Thymus (tissue), 11 donors: Measurements from ENCODE around the gene RAB12. TPM values are rescaled to one million over a fixed set of nuclear protein-coding genes. Genes with fewer than 3 reads are reported as not detected.
A peak's percentile ranks its signal among the peaks of the same experiment; 100 is the strongest.

Experiments
- DNase-seq, 9 donors: peaks; one replicate each; pipeline ENCODE4 v3.0.0-alpha.2; 2013; ENCODE audit warnings: low spot score in 9 of 9, low read depth in 6 of 9, missing footprints in 1 of 9
- H3K27ac ChIP-seq, 2 donors: one replicate each; pipeline ENCODE4 v1.5.1; 2013; ENCODE audit warnings: control low read depth in 1 of 2, low read depth in 1 of 2, low read length in 1 of 2, mild to moderate bottlenecking in 1 of 2, moderate library complexity in 1 of 2
- H3K27me3 ChIP-seq, 2 donors: one replicate each; pipeline ENCODE4 v1.5.1; 2013; ENCODE audit warnings: low read length in 1 of 2; ENCODE audit not compliant: control insufficient read depth in 2 of 2, insufficient read depth in 1 of 2
- H3K36me3 ChIP-seq, 2 donors: one replicate each; pipeline ENCODE4 v1.5.1; 2013; ENCODE audit warnings: low read length in 1 of 2, mild to moderate bottlenecking in 1 of 2, moderate library complexity in 1 of 2; ENCODE audit not compliant: control insufficient read depth in 2 of 2, insufficient read depth in 2 of 2
- H3K4me1 ChIP-seq, 2 donors: one replicate each; pipeline ENCODE4 v1.5.1; 2013; ENCODE audit warnings: low read length in 2 of 2; ENCODE audit not compliant: control insufficient read depth in 2 of 2, insufficient read depth in 2 of 2
- H3K4me3 ChIP-seq, 2 donors: one replicate each; pipeline ENCODE4 v1.5.1; 2013; ENCODE audit warnings: low read length in 2 of 2, control low read depth in 1 of 2, mild to moderate bottlenecking in 1 of 2
- H3K9me3 ChIP-seq, 2 donors: one replicate each; pipeline ENCODE4 v1.5.1; 2013; ENCODE audit warnings: low read length in 1 of 2, mild to moderate bottlenecking in 1 of 2; ENCODE audit not compliant: control insufficient read depth in 2 of 2, insufficient read depth in 1 of 2
- WGBS: extraction: QIAGEN DNeasy Blood & Tissue Kit; methylation state at CpG from one replicate; pipeline ENCODE4 v1.1.7; 2013; 5-methylcytosine and 5-hydroxymethylcytosine counted together
- polyA plus RNA-seq: library from polyadenylated mRNA; stranded (reverse); fragments of 200-250 nt; gene quantifications from one replicate; pipeline ENCODE4 v1.2.3, GENCODE V29; 2013
- total RNA-seq: library from RNA; stranded (reverse); fragments of 120-200 nt; gene quantifications from one replicate; pipeline ENCODE4 v1.2.4, GENCODE V29; 2013
- donor health status: healthy.

The RAB12 gene
- total and polyA plus RNA-seq, 2 donors: 17.8 to 60.0 TPM

GRCh38 chr18:8607776-8608742 lies 1.2 kb upstream of the RAB12 start:
- WGBS: 87% methylated on average over 18 of the region's 18 CpGs
- Histone ChIP-seq H3K4me1 (peaks cover 4 to 20% of the 10 kb centered on the region in 2 donors), H3K4me3 (peak overlapping the region; percentile 50 to 90), H3K9me3 (no peaks in the 10 kb centered on the region), H3K27me3 (peaks cover 0 to 8% of the 10 kb centered on the region in 2 donors), H3K27ac (peak overlapping the region; percentile 2 to 84), H3K36me3 (peaks cover 0 to 6% of the 10 kb centered on the region in 2 donors)
- DNase-seq: no peak

GRCh38 chr18:8609659-8610458 lies 622 bp downstream of the RAB12 start:
- peak overlapping the region; percentile 47 to 69 for H3K27ac ChIP-seq
- under 1% methylated on average over 78 of the region's 78 CpGs for WGBS
- H3K4me3 ChIP-seq: peak overlapping the region; percentile 86 to 90
- H3K9me3 ChIP-seq: no peaks in the 10 kb centered on the region
- DNase-seq: peak in 3 of 9 donors; percentile 11 to 46 (median 26)
- H3K4me1 ChIP-seq: peaks cover 4 to 20% of the 10 kb centered on the region in 2 donors
- H3K36me3 ChIP-seq: peaks cover 0 to 6% of the 10 kb centered on the region in 2 donors
- peaks cover 0 to 8% of the 10 kb centered on the region in 2 donors for H3K27me3 ChIP-seq

- Histone ChIP-seq H3K4me3 (peak overlapping the region; percentile 86 to 90), H3K27me3 (peaks cover 0 to 8% of the 10 kb centered on the region in 2 donors), H3K36me3 (peaks cover 0 to 6% of the 10 kb centered on the region in 2 donors), H3K27ac (no peak overlapping the region), H3K9me3 (no peaks in the 10 kb centered on the region), H3K4me1 (peaks cover 4 to 20% of the 10 kb centered on the region in 2 donors)
- no peak for DNase-seq
- 5% methylated on average over 13 of the region's 13 CpGs for WGBS
These were observed 1.2 kb downstream of the RAB12 start for GRCh38 chr18:8610459-8610851.

- no peak for DNase-seq
- Histone ChIP-seq H3K27ac (no peak overlapping the region), H3K4me1 (peaks cover 4 to 20% of the 10 kb centered on the region in 2 donors), H3K9me3 (no peaks in the 10 kb centered on the region), H3K27me3 (peaks cover 0 to 8% of the 10 kb centered on the region in 2 donors), H3K4me3 (no peak overlapping the region), H3K36me3 (peaks cover 0 to 6% of the 10 kb centered on the region in 2 donors)
- WGBS: 96% methylated on average over 17 of the region's 17 CpGs
These were observed 2.8 kb downstream of the RAB12 start for GRCh38 chr18:8611916-8612576.

- H3K27me3 ChIP-seq: no peaks in the 10 kb centered on the region
- H3K9me3 ChIP-seq: no peaks in the 10 kb centered on the region
- DNase-seq: no peak
- peaks cover 0 to 6% of the 10 kb centered on the region in 2 donors for H3K36me3 ChIP-seq
- no peak overlapping the region for H3K4me3 ChIP-seq
- 98% methylated on average over 12 of the region's 12 CpGs for WGBS
- H3K4me1 ChIP-seq: peaks cover 4 to 17% of the 10 kb centered on the region in 2 donors
- H3K27ac ChIP-seq: no peak overlapping the region
These were observed 5.6 kb downstream of the RAB12 start for GRCh38 chr18:8614875-8615274.

GRCh38 chr18:8615397-8616027 lies 6.3 kb downstream of the RAB12 start:
- DNase-seq: no peak
- Histone ChIP-seq H3K27ac (no peak overlapping the region), H3K4me1 (peaks cover 4 to 11% of the 10 kb centered on the region in 2 donors), H3K27me3 (no peaks in the 10 kb centered on the region), H3K36me3 (peaks cover 0 to 8% of the 10 kb centered on the region in 2 donors), H3K9me3 (no peaks in the 10 kb centered on the region), H3K4me3 (no peak overlapping the region)
- 72% methylated on average over 4 of the region's 4 CpGs for WGBS

GRCh38 chr18:8616028-8616401 lies 6.8 kb downstream of the RAB12 start:
- Histone ChIP-seq H3K4me3 (no peak overlapping the region), H3K9me3 (no peaks in the 10 kb centered on the region), H3K36me3 (peaks cover 0 to 9% of the 10 kb centered on the region in 2 donors), H3K4me1 (peaks cover 4 to 11% of the 10 kb centered on the region in 2 donors), H3K27me3 (no peaks in the 10 kb centered on the region), H3K27ac (no peak overlapping the region)
- 83% methylated on average over 4 of the region's 4 CpGs for WGBS
- no peak for DNase-seq

GRCh38 chr18:8617907-8618306 lies 8.7 kb downstream of the RAB12 start:
- Histone ChIP-seq H3K27me3 (no peaks in the 10 kb centered on the region), H3K4me3 (no peak overlapping the region), H3K27ac (no peak overlapping the region), H3K4me1 (no peaks in the 10 kb centered on the region), H3K36me3 (peaks cover 0 to 3% of the 10 kb centered on the region in 2 donors), H3K9me3 (peaks cover 0 to 1% of the 10 kb centered on the region in 2 donors)
- no peak for DNase-seq
- WGBS: 98% methylated on average over 5 of the region's 5 CpGs
